KOPT-K1 (cell line): ENCODE results near the gene SAMD10.
"Not testable (repeated sequence)": the region's sequence is repeated elsewhere in the genome, so short reads cannot be mapped to it uniquely, and the experiment has no call there.

ENCODE experiments used
- H3K27ac ChIP-seq: fragments of 200-600 bp; sonication (generic); 2 replicates; pipeline ENCODE4 v1.5.1; 2016; ENCODE audit warnings: antibody characterized with exemption, mild to moderate bottlenecking, low read depth, low read length; ENCODE audit not compliant: poor library complexity, severe bottlenecking
- H3K36me3 ChIP-seq: fragments of 200-600 bp; sonication (generic); 2 replicates; pipeline ENCODE4 v1.5.1; 2017; ENCODE audit warnings: antibody characterized with exemption, mild to moderate bottlenecking, low read length, moderate library complexity; ENCODE audit not compliant: insufficient read depth
- H3K9me3 ChIP-seq: fragments of 200-600 bp; sonication (generic); 2 replicates; pipeline ENCODE4 v1.5.1; 2017; ENCODE audit warnings: antibody characterized with exemption, low read length, mild to moderate bottlenecking; ENCODE audit not compliant: insufficient read depth, poor library complexity, severe bottlenecking

Gene SAMD10

DNA sequence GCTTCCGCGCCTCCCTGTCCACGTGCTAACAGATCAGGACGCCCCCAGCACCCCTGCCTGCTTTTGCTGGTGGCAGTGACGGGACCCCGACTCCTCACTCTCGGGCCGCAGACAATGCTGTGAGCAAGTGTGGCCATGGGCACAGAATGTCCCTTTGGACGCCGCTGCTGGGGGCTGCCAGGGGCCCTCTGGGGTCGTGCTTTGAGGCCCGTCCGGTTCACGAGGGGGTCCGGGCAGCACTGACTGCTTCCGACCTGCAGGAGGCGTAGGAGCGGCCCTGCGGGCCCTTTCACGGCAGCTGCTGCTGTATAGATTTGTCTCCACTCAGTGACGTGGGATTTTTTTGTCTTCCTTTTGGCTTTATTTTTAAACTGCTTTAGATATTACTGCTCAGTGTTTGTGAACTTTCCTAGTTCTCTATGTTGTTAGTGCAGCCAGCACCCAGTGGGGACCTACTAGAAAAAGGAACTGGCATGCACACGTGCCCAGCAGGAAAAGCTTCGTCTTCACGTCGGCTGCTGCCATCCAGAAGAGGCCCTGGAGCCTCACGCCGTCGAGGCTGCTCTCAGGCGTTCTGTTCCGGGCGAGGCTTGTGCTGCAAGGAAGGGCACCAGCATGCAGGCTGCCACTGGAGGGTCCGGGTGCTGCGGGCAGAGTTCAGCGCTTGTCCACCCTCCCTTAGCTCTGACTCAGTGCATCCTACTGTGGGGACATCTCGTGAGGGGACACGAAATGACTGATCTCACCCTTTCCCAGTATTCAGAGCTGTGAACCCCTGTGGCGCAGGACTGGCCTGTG, 45.0 kb downstream of the SAMD10 start:
- Histone ChIP-seq H3K27ac (no peak overlapping the region), H3K36me3 (peaks cover 79% of the 10 kb centered on the region), H3K9me3 (no peaks in the 10 kb centered on the region)

DNA sequence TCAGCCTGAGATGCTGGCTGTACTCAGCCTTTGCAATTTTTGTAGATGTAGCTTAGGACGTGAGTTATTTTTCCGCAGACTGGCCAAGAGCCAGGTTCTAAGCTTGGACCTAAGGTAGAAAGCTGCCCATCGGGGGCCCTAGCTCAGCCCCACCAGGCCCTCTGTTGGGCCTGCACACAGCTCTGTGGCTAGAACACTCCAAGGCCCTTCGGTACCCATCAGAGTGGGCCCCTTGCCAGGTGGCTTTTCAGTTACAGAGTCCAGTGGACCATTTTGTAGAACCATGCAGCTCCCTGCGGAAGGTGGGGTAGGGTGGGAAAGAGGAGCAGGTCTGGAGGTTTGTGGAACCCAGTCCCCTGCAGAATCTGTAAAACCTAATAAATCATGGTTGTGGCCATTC, 45.8 kb downstream of the SAMD10 start:
- Histone ChIP-seq H3K27ac (no peak overlapping the region), H3K9me3 (no peaks in the 10 kb centered on the region), H3K36me3 (peaks cover 80% of the 10 kb centered on the region)

DNA sequence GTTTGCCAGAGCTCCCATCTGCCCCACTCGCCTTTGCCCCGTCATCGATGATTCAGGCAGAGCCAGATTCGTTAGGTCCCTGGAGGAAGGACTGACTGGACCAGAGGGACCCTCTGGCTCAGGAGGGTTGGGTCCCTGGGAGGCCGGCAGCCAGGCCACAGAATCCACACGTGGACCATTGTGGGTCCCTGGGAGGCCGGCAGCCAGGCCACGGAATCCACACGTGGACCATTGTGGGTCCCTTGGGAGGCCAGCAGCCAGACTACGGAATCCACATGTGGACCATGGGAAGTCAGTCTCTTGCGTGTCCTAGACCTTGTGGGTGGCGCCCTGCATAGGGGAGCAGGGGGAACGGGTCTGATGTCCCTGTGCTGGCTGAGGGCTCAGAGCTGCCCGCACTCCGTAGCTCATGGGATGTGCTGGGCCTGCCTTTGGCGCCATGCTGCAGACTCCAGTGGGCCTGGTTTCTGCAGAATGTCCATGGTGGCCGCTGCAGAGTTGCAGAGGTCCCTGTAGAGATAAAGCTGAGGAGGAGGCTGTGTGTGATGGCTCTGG, 46.8 kb downstream of the SAMD10 start:
- Histone ChIP-seq H3K36me3 (peaks cover 89% of the 10 kb centered on the region), H3K27ac (no peak overlapping the region), H3K9me3 (no peaks in the 10 kb centered on the region)

DNA sequence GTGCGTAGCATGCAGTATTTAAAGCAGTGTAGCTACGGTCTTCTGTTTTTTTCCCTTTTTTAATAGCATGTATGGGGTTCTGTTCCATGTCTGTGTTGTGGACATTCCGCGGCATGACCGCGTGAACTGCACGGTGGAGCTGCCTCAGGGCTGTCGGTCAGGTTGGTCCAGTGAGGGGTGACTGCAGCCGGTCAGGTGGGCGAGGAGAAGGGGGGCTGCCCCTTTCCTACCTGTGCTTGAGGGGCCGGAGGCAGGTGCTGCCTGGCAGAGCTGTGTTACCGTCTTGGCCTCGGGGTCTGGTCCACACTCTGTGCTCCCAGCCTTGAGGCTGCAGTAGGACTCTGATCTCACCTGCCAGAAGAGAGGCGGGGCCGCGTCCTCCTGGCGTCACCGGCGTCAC, 47.7 kb downstream of the SAMD10 start:
- Histone ChIP-seq H3K36me3 (peaks cover 94% of the 10 kb centered on the region), H3K27ac (no peak overlapping the region), H3K9me3 (no peaks in the 10 kb centered on the region)

DNA sequence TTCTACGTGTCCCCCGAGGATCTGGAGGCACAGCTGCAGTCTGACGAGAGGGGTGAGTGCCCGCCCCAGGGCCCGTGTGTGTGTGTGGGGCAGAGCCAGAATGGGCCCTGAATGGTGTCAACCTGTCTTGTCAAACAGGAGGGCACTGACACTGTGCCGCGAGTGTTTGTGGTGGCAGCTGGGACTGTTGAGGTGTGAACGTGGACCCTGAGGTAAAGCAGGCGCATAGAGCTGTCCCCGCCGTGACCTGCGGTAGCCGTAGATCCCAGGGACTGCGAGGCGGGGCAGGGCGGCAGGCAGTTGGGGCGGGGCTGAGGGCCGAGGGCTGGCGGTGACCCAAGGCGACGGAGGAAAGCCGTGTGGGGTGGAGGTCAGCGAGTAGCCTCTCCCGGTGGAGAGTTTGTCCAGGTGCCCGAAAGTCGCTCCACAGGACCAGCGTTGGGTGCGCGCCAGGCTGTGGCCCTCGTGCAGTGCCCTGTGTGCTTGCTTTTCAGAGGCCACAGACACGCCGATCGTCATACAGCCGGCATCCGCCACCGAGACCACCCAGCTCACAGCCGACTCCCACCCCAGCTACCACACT, 48.4 kb downstream of the SAMD10 start:
- no peak overlapping the region for H3K27ac ChIP-seq
- H3K9me3 ChIP-seq: no peaks in the 10 kb centered on the region
- peaks cover 94% of the 10 kb centered on the region for H3K36me3 ChIP-seq

DNA sequence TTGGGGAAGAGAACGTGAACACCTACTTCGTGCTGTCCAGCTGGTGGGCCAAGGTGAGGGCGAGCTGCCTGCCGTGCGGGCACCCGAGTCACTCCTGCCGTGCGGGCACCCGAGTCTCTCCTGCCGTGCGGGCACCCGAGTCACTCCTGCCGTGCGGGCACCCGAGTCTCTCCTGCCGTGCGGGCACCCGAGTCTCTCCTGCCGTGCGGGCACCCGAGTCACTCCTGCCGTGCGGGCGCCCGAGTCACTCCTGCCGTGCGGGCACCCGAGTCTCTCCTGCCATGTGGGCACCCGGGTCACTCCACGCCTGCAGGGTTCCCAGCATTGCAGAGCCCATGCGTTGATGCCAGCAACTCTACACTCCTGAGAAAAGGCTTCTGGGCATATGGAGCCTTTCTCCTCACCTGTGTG, 50.0 kb downstream of the SAMD10 start:
- H3K27ac ChIP-seq, H3K9me3 ChIP-seq: not testable (repeated sequence)
- H3K36me3 ChIP-seq: peaks cover 78% of the 10 kb centered on the region

DNA sequence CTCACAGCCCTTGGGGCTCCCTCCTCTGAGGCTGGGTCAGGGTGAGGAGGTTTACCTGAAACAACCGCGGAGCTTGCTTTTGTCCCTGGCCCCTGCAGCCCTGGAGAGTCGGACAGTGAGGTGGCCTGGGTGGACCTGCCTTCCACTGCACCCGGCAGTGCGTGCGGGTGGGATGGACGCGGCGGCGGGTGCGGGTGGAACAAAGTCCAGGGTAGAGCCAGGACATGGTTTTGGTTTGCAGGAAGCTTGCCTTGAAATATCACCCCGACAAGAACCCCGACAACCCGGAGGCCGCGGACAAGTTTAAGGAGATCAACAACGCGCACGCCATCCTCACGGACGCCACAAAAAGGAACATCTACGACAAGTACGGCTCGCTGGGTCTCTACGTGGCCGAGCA, 50.4 kb downstream of the SAMD10 start:
- Histone ChIP-seq H3K36me3 (peaks cover 74% of the 10 kb centered on the region), H3K27ac (no peak overlapping the region), H3K9me3 (no peaks in the 10 kb centered on the region)

DNA sequence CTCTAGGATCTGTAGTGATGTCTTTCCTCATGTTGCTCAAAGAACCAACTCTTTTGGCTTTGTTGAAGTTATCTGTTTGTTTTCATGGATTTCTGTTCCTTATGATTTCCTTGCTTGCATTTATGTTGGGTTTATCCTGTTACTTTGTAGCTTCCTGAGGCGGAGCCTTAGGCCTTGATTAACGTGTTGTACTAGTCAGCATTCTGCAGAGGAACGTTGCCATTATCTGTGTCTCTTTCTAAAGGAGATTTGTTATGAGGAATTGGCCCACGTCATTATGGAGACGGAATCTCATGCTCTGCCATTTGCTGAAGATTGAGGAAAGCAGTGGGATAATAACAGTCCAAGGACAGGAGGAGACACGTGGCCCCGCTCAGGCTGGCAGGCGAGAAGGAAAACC, 53.1 kb downstream of the SAMD10 start:
- peaks cover 47% of the 10 kb centered on the region for H3K36me3 ChIP-seq

DNA sequence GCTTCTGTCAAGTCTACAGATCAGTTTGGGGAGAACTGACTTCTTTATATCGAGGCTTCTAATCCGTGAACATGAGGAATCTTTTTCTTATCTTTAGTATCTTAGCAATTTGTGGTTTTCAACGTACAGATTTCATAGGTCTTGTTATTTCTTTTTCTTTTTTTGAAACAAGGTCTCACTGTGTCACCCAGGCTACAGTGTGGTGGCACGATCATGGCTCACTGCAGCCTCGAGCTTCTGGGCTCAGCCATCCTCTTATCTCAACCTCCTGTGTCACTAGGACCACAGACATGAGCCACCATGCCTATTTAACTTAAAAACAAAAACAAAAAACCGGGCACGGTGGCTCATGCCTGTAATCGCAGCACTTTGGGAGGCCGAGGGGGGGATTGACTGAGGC, 55.2 kb downstream of the SAMD10 start:
- Histone ChIP-seq H3K9me3 (no peaks in the 10 kb centered on the region), H3K27ac (no peak overlapping the region), H3K36me3 (peaks cover 32% of the 10 kb centered on the region)

More for the DNA sequence above, 53.1 kb downstream of the SAMD10 start:
- Histone ChIP-seq H3K9me3 (no peaks in the 10 kb centered on the region), H3K27ac (no peak overlapping the region)
